Lower lobe of right lung (tissue), 2 donors: ENCODE measurements around the gene PCDHGA6. TPM values are rescaled to one million over a fixed set of nuclear protein-coding genes. Genes with fewer than 3 reads are reported as not detected.
A peak's percentile ranks its signal among the peaks of the same experiment; 100 is the strongest.

ENCODE experiments used
- ATAC-seq, 2 donors: fragments of 200-7000 bp; cut with Tn5 transposase; one replicate each; pipeline ENCODE4 v1.9.1; 2020 to 2022; ENCODE audit warnings: mild to moderate bottlenecking in 2 of 2, moderate library complexity in 2 of 2
- DNase-seq: peaks from one replicate; pipeline ENCODE4 v3.0.0-alpha.2; 2020
- H3K27ac ChIP-seq: fragments of 200-600 bp; one replicate; pipeline ENCODE4 v1.8.0; 2022
- H3K27me3 ChIP-seq: fragments of 200-600 bp; one replicate; pipeline ENCODE4 v1.8.0; 2022; ENCODE audit warnings: low read depth
- H3K36me3 ChIP-seq: fragments of 200-600 bp; one replicate; pipeline ENCODE4 v1.8.0; 2022; ENCODE audit warnings: mild to moderate bottlenecking
- H3K4me1 ChIP-seq: fragments of 200-600 bp; one replicate; pipeline ENCODE4 v1.8.0; 2022
- H3K4me3 ChIP-seq: fragments of 200-600 bp; one replicate; pipeline ENCODE4 v1.8.0; 2022; ENCODE audit warnings: mild to moderate bottlenecking
- H3K9me3 ChIP-seq: fragments of 200-600 bp; one replicate; pipeline ENCODE4 v1.8.0; 2022
- intact Hi-C: fragments of 100-400 bp; cut with DNase I; formaldehyde crosslinking; loops from one replicate; pipeline ENCODE4 v1.11.0; 2022
- total RNA-seq: library from RNA; stranded (reverse); fragmentation: NEBNext Ultra II Directional; extraction: Animal tissue kit (Norgen Biotek cat#: 25700); gene quantifications from one replicate; pipeline ENCODE4 v1.2.1, GENCODE V29; 2021
- TF ChIP-seq, protein P1 (sequence below): fragments of 200-600 bp; IDR thresholded peaks from one replicate; pipeline ENCODE4 v1.8.0; 2022; ENCODE audit warnings: antibody characterized with exemption, mild to moderate bottlenecking
- donor health status: DM: no; HTN: yes; CAD: no; lungs with severe emphysema.

PCDHGA6 gene
- total RNA-seq, 1 donor from 2014 or later, result 3.2 TPM

DNA sequence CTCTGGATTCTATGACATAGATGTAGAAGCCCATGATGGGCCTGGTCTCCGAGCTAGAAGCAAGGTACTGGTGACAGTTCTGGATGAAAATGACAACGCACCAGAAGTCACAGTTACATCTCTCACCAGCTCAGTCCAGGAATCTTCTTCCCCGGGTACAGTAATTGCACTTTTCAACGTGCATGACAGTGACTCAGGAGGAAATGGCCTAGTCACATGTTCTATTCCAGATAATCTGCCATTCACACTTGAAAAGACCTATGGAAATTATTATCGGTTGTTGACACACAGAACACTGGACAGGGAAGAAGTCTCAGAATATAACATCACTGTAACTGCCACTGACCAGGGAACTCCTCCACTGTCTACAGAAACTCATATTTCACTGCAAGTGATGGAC, 17.6 kb upstream of the PCDHGA6 start:
- no peak for ATAC-seq
- peaks cover 27% of the 10 kb centered on the region for H3K27me3 ChIP-seq
- intact Hi-C loops, result no loop called here
- peaks cover 62% of the 10 kb centered on the region for H3K9me3 ChIP-seq
- no peak overlapping the region for H3K4me3 ChIP-seq
- no peaks in the 10 kb centered on the region for H3K36me3 ChIP-seq
- TF ChIP-seq, protein P1, sequence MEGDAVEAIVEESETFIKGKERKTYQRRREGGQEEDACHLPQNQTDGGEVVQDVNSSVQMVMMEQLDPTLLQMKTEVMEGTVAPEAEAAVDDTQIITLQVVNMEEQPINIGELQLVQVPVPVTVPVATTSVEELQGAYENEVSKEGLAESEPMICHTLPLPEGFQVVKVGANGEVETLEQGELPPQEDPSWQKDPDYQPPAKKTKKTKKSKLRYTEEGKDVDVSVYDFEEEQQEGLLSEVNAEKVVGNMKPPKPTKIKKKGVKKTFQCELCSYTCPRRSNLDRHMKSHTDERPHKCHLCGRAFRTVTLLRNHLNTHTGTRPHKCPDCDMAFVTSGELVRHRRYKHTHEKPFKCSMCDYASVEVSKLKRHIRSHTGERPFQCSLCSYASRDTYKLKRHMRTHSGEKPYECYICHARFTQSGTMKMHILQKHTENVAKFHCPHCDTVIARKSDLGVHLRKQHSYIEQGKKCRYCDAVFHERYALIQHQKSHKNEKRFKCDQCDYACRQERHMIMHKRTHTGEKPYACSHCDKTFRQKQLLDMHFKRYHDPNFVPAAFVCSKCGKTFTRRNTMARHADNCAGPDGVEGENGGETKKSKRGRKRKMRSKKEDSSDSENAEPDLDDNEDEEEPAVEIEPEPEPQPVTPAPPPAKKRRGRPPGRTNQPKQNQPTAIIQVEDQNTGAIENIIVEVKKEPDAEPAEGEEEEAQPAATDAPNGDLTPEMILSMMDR, result no peak
- H3K27ac ChIP-seq, result no peak overlapping the region
- no peaks in the 10 kb centered on the region for H3K4me1 ChIP-seq
- DNase-seq, result no peak

DNA sequence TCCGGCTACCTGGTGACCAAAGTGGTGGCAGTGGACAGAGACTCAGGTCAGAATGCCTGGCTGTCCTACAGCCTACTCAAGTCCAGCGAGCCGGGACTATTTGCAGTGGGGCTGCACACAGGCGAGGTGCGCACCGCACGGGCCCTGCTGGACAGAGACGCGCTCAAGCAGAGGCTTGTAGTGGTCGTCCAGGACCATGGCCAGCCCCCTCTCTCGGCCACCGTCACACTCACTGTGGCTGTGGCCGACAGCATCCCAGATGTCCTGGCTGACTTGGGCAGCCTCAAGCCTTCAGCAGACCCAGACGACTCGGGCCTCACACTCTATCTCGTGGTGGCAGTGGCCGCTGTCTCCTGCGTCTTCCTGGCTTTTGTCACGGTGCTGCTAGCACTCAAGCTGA, 16.7 kb upstream of the PCDHGA6 start:
- TF ChIP-seq, protein P1, result no peak
- H3K27ac ChIP-seq, result no peak overlapping the region
- DNase-seq (no peak), ATAC-seq (no peak)
- no peak overlapping the region for H3K4me3 ChIP-seq
- intact Hi-C loops, result no loop called here
- H3K27me3 ChIP-seq, result peaks cover 24% of the 10 kb centered on the region
- H3K4me1 ChIP-seq, result no peaks in the 10 kb centered on the region
- H3K36me3 ChIP-seq, result no peaks in the 10 kb centered on the region
- peaks cover 62% of the 10 kb centered on the region for H3K9me3 ChIP-seq

DNA sequence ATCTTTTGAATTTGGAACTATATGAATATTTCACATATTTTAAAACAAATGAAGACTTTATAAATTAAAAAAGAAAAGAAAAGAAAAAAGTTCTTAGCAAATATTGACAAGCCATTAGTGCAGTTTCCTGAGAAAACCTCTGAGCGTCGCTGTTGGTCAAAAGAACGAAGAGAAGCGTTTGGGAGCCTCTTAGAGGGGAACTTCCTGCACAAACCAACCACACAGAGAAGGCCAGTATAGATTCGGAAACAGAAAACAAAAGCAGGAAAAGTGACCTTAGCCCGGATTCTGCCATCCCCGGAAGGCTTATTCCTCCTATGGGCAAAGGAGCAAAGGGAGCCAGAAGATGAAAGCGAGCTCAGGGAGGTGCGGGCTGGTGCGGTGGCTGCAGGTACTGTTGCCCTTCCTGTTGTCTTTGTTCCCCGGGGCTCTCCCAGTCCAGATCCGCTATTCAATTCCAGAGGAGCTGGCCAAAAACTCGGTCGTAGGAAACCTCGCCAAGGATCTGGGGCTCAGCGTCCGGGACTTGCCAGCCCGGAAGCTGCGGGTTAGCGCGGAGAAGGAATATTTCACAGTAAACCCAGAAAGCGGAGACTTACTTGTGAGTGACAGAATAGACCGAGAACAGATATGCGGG, 13.8 kb upstream of the PCDHGA6 start, which contains the start of gene PCDHGB2:
Gene PCDHGB2 (plus strand): TSS at position 205 of the 637 bp plus-strand sequence. CDS start 142 bp downstream, at position 347.
- H3K9me3 ChIP-seq, result peaks cover 78% of the 10 kb centered on the region
- H3K36me3 ChIP-seq, result no peaks in the 10 kb centered on the region
- TF ChIP-seq, protein P1, result peak; percentile 37
- ATAC-seq (no peak), DNase-seq (no peak)
- intact Hi-C loops, result no loop called here
- peak within 1 kb of the TSS; percentile 41 for H3K4me3 ChIP-seq
- no peaks in the 10 kb centered on the region for H3K4me1 ChIP-seq
- peaks cover 28% of the 10 kb centered on the region for H3K27me3 ChIP-seq
- H3K27ac ChIP-seq, result no peak within 1 kb of the TSS

DNA sequence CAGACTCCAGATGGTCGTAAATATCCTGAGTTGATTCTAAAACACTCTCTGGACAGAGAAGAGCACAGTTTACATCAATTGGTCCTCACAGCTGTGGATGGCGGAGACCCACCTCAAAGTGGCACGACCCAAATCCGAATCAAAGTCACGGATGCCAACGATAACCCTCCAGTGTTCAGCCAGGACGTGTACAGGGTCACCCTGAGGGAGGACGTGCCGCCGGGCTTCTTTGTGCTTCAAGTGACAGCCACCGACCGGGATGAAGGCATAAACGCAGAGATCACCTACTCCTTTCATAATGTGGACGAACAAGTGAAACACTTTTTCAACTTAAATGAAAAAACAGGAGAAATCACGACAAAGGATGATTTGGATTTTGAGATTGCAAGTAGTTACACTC, 13.0 kb upstream of the PCDHGA6 start:
- no peak for DNase-seq
- no peaks in the 10 kb centered on the region for H3K36me3 ChIP-seq
- H3K4me1 ChIP-seq, result no peaks in the 10 kb centered on the region
- peaks cover 78% of the 10 kb centered on the region for H3K9me3 ChIP-seq
- intact Hi-C loops, result no loop called here
- no peak for ATAC-seq
- no peak overlapping the region for H3K4me3 ChIP-seq
- H3K27me3 ChIP-seq, result peaks cover 34% of the 10 kb centered on the region
- TF ChIP-seq, protein P1, result no peak
- no peak overlapping the region for H3K27ac ChIP-seq

DNA sequence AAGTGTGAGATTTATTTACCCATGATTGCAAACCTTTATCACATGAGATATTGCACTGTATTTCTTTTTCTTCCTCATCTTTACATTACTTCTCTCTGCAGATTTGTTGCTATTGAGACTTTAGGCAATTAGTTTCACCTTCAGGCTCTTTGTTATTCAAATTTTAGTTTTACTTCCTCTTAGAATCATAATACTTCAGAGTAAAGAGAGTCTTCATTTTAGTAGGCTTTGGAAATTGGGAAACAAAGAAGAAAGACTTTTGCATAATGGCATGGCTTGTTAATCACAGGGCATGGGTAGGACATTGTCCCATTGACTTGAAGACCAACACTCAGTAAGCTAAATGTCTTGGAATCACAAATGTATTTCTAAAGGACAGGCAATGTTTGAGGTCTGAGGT, 11.0 kb upstream of the PCDHGA6 start:
- peaks cover 80% of the 10 kb centered on the region for H3K9me3 ChIP-seq
- no peak overlapping the region for H3K27ac ChIP-seq
- ATAC-seq, result no peak
- no peak overlapping the region for H3K4me3 ChIP-seq
- no peaks in the 10 kb centered on the region for H3K36me3 ChIP-seq
- intact Hi-C loops, result no loop called here
- TF ChIP-seq, protein P1, result no peak
- H3K27me3 ChIP-seq, result peaks cover 49% of the 10 kb centered on the region
- no peaks in the 10 kb centered on the region for H3K4me1 ChIP-seq
- DNase-seq, result no peak
